NOMO-1 treated with DMSO at 0.1 percent for 48 hours (cell line): Measurements from ENCODE around the gene COL18A1.
"Not testable (repeated sequence)": the region's sequence is repeated elsewhere in the genome, so short reads cannot be mapped to it uniquely, and the experiment has no call there.

Source experiments
- DNase-seq: peaks from one replicate; lab custom pipeline; 2025; ENCODE audit not compliant: unreplicated experiment; lab: John Stamatoyannopoulos, UW

Gene COL18A1

DNA sequence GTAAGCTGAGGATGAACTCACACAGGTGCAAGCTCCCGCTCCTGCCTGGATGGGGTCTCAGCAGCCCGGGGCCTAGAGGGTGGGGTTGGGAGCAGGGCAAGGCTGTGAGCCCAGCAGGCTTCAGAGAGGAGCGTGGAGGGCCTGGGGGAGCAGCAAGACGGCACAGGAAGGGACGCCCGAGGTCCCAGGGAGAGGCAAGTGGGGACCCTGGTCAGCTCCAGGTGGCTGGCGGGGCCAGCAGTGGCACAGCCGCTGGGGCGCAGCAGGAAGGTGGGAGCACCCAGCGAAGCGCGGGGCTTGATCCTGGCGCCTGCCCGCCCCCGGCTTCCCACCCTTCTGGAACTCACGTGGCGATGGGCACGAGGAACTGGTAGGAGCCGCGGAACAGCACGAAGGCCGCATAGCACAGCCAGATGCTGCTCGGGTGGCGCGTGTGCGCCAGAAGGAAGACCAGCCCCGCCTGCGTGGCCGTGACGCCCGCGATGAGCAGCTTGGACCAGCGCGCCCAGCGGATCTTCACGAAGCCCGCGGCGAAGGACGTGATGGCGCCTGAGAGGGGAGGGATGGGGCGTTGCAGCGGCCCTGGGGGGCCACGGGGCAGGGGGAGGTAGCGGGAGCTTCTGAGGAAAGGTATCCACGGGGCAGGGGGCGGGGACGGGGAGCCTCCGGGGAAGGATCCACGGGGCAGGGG is 125.6 kb downstream of the COL18A1 start:
- no peak for DNase-seq

DNA sequence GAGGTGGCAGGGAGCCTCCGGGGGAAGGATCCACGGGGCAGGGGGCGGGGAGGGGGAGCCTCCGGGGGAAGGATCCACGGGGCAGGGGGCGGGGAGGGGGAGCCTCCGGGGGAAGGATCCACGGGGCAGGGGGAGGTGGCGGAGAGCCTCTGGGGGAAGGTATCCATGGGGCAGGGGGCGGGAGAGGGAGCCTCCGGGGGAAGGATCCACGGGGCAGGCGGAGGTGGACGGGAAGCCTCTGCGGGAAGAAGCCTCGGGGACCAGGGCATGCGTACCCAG is 126.1 kb downstream of the COL18A1 start:
- not testable (repeated sequence) for DNase-seq

GRCh38 chr21:45531393-45532215 is 126.6 kb downstream of the COL18A1 start:
- no peak for DNase-seq

GRCh38 chr21:45532826-45533360 is 127.9 kb downstream of the COL18A1 start:
- peak; percentile 24 for DNase-seq

GRCh38 chr21:45533361-45533845 is 128.4 kb downstream of the COL18A1 start:
- DNase-seq = no peak

DNA sequence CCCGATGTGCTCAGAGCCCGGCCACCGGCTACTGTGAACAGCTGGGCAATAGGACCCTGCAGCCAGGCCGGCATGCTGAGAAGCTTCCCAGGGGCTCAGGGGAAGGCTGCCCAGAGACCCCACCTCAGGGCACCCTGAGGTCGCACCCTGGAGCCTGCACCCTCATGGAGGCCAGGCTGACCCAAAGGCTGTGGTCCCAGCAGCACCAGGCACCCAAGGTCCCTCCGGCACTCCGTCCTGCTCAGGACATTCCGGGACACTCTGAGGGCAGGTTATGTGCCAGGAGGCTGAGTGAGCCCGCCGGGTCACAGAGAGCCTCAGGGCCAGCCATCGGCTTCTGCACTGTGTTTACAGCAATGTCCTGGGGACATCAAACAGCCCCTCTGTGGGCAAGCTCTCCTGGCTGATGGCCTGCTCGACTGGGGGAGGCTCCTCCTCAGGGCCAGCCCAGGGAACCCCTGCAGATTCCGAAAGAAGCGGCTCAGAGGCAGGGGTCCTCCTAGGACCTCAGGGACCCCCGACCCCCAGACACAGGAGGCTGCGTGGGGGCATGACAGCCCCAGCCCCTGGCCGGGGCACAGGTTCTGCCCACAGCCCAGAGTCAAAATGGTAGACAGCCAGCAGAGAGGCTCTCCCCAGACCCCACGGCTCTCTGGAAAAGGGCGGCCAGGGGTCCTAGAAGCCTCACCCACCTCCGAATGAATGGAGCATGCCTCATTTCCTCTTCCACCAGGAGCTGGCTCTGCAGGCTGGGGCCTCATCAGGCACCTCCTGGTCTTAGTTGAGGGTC is 129.1 kb downstream of the COL18A1 start:
- no peak for DNase-seq

DNA sequence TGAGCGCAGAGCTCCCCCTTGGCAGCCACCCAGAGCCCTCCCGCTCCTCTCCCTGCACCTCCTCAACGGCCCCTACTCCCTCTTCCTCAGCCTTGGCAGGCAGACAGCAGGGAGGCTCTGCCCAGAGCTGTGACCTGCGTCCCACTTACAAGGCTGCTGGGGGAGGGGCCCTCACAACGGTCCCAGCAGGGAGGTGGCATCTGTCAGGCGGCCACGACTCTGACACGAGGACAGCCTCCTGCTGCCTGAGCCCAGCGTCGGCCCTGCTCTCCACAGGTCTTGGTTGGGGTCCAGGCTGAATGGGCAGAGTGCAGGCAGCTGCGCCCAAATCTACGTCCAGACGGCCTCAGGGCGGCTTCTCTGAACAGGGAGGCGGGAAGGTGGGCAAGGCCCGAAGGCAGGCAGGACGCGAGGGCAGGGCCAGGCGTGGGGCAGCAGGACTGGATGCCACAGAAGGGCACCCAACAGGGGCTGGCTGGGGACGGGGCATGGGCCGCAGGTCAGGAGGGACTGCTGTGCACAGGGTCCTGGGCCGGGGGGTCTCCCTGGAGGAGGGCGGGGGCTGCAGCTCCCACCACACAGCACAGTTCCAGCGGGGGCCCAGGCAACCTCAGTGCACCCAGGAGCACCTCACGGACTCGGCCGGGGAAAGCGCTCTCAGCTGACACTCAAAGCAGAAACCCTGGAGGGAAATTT is 129.8 kb downstream of the COL18A1 start:
- DNase-seq = no peak

- DNase-seq = peak; percentile 60
Measured at GRCh38 chr21:45535341-45536081, 130.5 kb downstream of the COL18A1 start.

GRCh38 chr21:45536301-45537081 is 131.5 kb downstream of the COL18A1 start:
- no peak for DNase-seq

DNA sequence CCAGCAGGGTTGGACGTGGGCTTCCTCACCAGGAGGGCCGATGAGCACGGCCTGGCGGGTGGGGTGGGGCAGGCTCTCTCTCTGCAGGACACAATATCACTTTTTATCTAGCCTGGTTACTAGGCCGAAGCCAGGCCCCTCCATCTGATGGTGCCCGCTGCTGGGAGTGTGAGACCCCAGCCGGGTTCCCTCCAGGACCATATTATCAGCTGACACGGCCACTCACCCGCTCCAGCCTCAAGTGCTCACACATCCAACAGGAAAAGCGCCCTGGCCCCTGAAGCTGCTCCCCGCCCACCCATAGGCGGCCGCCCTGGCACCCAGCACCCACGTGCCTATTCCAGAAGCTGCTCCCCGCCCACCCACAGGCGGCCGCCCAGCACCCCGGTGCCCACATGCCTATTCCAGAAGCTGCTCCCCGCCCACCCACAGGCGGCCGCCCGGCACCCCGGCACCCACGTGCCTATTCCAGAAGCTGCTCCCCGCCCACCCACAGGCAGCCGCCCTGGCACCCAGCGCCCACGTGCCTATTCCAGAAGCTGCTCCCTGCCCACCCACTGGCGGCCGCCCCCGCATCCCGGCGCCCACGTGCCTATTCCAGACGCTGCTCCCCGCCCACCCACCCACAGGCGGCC is 132.3 kb downstream of the COL18A1 start:
- no peak for DNase-seq

GRCh38 chr21:45537746-45538291 is 132.9 kb downstream of the COL18A1 start:
- DNase-seq = no peak

DNA sequence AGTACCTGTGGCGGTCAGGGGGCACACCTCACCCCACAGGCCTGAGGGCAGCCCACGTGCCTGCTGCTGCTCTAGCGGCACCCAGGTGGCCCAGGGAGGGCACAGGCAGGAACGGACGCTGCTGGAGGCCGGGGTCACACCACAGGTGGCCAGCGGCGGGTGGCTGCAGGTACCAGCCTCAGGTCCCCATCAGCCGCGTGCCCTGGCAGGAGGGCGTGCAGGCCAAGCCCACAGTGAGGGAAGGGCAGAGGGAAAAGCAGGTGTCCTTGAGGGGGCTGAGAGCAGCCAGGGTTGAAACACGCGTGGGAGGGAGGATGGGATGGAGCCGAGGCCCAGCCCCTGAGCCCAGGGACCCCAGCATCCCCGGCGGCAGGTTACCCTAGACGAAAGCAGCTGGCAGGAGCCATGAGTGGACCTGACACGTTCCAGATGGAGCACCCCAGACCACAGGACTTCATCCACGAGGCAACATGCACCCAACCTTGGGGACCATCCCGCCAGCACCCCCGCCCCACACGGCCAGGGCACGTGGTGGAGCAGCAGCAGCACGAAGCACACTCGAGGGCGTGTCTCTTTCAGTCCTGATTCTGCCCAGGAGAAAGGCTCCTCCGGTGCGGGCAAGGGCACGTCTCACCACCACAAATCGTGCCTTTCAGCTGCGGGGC is 133.5 kb downstream of the COL18A1 start:
- no peak for DNase-seq

DNA sequence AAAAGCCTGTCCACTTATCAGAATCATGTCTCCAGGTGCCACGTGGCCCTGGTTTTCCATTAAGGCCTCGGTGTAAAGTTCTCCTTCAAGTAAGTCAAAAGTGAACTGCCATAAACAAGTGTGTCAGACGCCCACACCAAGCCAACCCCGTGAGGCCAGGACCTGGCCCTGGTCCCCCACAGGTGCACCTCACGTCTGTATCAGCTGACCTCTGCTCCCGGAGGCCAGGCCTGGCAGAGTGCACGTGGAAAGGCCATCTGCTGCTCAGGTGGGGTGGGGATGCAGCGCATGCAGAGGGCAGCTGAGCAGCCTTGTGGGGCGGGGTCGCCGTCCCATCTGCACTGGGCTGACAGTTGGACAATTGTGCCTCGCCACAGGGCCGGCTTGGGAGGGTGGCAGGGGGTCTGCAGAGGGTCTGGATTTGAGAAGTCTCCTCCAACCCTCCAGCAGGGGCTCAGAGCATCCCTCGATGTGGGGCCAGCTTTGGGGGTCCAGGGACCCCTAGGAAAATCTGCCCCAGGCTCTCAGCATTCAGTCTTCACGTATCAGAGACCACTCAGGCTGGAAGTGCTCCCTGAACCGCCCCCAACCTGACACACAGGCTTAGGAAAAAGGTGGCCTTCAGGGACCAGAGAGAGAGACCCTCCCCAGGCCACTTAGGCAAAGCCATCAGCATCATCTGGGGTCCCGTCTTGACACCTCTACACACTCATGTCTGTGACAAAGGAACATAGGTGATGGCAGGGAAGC is 134.3 kb downstream of the COL18A1 start:
- no peak for DNase-seq

GRCh38 chr21:45539796-45540600 is 135.0 kb downstream of the COL18A1 start:
- DNase-seq = no peak

DNA sequence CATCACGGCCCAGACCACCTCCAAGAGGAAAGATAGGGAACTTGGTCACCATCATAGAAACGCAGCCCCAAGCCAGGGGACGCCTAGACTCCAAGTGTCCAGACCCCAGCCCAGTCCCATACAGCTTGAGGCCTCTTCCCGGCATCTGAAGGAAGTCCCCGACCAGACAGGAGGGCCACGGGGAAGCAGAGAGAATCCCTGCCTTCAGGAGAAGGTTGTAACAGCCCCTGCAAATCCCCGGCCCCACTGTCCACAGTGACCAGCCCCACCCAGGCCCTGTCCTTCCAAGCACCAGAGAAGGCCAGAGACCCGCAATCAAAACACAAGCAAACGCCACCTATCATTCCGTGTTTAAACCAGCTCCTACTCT is 135.6 kb downstream of the COL18A1 start:
- DNase-seq = no peak

- peak; percentile 73 for DNase-seq
Measured at GRCh38 chr21:45541221-45542039, 136.5 kb downstream of the COL18A1 start.
